CD14-positive monocyte (primary cell): ENCODE data around the gene IL6ST. TPM values are rescaled to one million over a fixed set of nuclear protein-coding genes. Genes with fewer than 3 reads are reported as not detected.
"Not testable (repeated sequence)": the region's sequence is repeated elsewhere in the genome, so short reads cannot be mapped to it uniquely, and the experiment has no call there.

Experiments used
- DNase-seq, 3 donors: peaks; one replicate each; pipeline ENCODE4 v3.0.0-alpha.2; 2011 to 2022
- H2AFZ ChIP-seq: 2 replicates; pipeline ENCODE4 v1.6.0; 2012; ENCODE audit warnings: mild to moderate bottlenecking, low read depth, low read length, inconsistent platforms; ENCODE audit not compliant: insufficient read depth, poor library complexity, severe bottlenecking
- H3K27ac ChIP-seq, 2 donors: 1 replicate in 1 of 2; 2 replicates in 1 of 2; pipeline ENCODE4 v1.5.1; 2012 to 2013; ENCODE audit warnings: low read length in 2 of 2, control low read depth in 1 of 2, inconsistent platforms in 1 of 2, low read depth in 1 of 2, mild to moderate bottlenecking in 1 of 2
- H3K27me3 ChIP-seq, 2 donors: one replicate each; pipeline versions ENCODE4 v1.6.0 to v1.6.1; 2011 to 2013; ENCODE audit warnings: low read length in 2 of 2; ENCODE audit not compliant: control insufficient read depth in 2 of 2, insufficient read depth in 2 of 2
- H3K36me3 ChIP-seq, 2 donors: replicated peaks in 1 of 2; 1 replicate in 1 of 2; 2 replicates in 1 of 2; pipeline versions ENCODE4 v1.5.1 to v1.6.1; 2012 to 2013; ENCODE audit warnings: low read length in 2 of 2, control low read depth in 1 of 2, inconsistent platforms in 1 of 2, mild to moderate bottlenecking in 1 of 2; ENCODE audit not compliant: insufficient read depth in 2 of 2, control insufficient read depth in 1 of 2
- H3K4me1 ChIP-seq, 2 donors: 1 replicate in 1 of 2; 2 replicates in 1 of 2; pipeline versions ENCODE4 v1.5.1 to v1.6.1; 2012 to 2013; ENCODE audit warnings: low read length in 2 of 2, control low read depth in 1 of 2, inconsistent platforms in 1 of 2, mild to moderate bottlenecking in 1 of 2, moderate library complexity in 1 of 2; ENCODE audit not compliant: insufficient read depth in 2 of 2, control insufficient read depth in 1 of 2
- H3K4me2 ChIP-seq: replicated peaks from 2 replicates; pipeline ENCODE3; 2012; ENCODE audit warnings: low read length, moderate library complexity, mild to moderate bottlenecking; ENCODE audit not compliant: poor library complexity, severe bottlenecking; ENCODE audit errors: extremely low read depth
- H3K4me3 ChIP-seq, 3 experiments: fragments of 200-600 bp in 1 of 3; sonication (generic) in 1 of 3; replicated peaks in 1 of 3; 1 replicate in 2 of 3; 2 replicates in 1 of 3; pipeline ENCODE4 v1.5.1; 2011 to 2013; ENCODE audit warnings: low read length in 3 of 3, mild to moderate bottlenecking in 3 of 3, control low read depth in 2 of 3, low read depth in 2 of 3, inconsistent platforms in 1 of 3, moderate library complexity in 1 of 3
- H3K79me2 ChIP-seq: 2 replicates; pipeline ENCODE4 v1.6.0; 2012; ENCODE audit warnings: mild to moderate bottlenecking, control low read depth, inconsistent platforms, low read length, moderate library complexity; ENCODE audit not compliant: insufficient read depth
- H3K9ac ChIP-seq: 2 replicates; pipeline ENCODE4 v1.6.0; 2017; ENCODE audit warnings: low read length, mild to moderate bottlenecking; ENCODE audit not compliant: insufficient read depth, poor library complexity, severe bottlenecking
- H3K9me3 ChIP-seq, 2 donors: replicated peaks in 1 of 2; 1 replicate in 1 of 2; 2 replicates in 1 of 2; pipeline versions ENCODE4 v1.5.1 to v1.6.1; 2012 to 2013; ENCODE audit warnings: low read length in 2 of 2, control low read depth in 1 of 2; ENCODE audit not compliant: control insufficient read depth in 1 of 2, insufficient read depth in 1 of 2
- H4K20me1 ChIP-seq: 2 replicates; pipeline ENCODE4 v1.6.0; 2012; ENCODE audit warnings: mild to moderate bottlenecking, low read length, control low read depth, moderate library complexity; ENCODE audit not compliant: insufficient read depth
- H3K27ac Mint-ChIP-seq, 7 donors: one replicate each; pipeline ENCODE4 v1.8.0; 2020; ENCODE audit warnings: mild to moderate bottlenecking in 7 of 7, mixed read lengths in 7 of 7, moderate library complexity in 6 of 7, inconsistent platforms in 2 of 7
- H3K27me3 Mint-ChIP-seq, 3 donors: one replicate each; pipeline ENCODE4 v1.8.0; 2021 to 2022; ENCODE audit warnings: low read depth in 3 of 3, mild to moderate bottlenecking in 3 of 3, mixed read lengths in 3 of 3, moderate library complexity in 3 of 3, inconsistent platforms in 1 of 3
- H3K36me3 Mint-ChIP-seq, 2 donors: one replicate each; pipeline ENCODE4 v1.8.0; 2020; ENCODE audit warnings: mixed read lengths in 2 of 2, inconsistent platforms in 1 of 2, mild to moderate bottlenecking in 1 of 2
- H3K4me1 Mint-ChIP-seq: one replicate; pipeline ENCODE4 v1.8.0; 2020; ENCODE audit warnings: mild to moderate bottlenecking, mixed read lengths
- H3K4me3 Mint-ChIP-seq, 2 donors: one replicate each; pipeline ENCODE4 v1.8.0; 2020; ENCODE audit warnings: mild to moderate bottlenecking in 2 of 2, mixed read lengths in 2 of 2, moderate library complexity in 1 of 2
- H3K9me3 Mint-ChIP-seq, 7 donors: one replicate each; pipeline ENCODE4 v1.8.0; 2020 to 2022; ENCODE audit warnings: mixed read lengths in 7 of 7, mild to moderate bottlenecking in 6 of 7, moderate library complexity in 6 of 7, inconsistent platforms in 2 of 7
- CTCF ChIP-seq: fragments of 200-600 bp; IDR thresholded peaks from one replicate; pipeline ENCODE4 v1.8.0; 2022; ENCODE audit warnings: antibody characterized with exemption, mild to moderate bottlenecking
- WGBS: methylation state at CpG from one replicate; pipeline ENCODE4 v1.1.5; 2013; ENCODE audit warnings: missing lambda C conversion rate; ENCODE audit not compliant: insufficient coverage; 5-methylcytosine and 5-hydroxymethylcytosine counted together
- intact Hi-C, 2 donors: fragments of 100-400 bp; cut with micrococcal nuclease; formaldehyde crosslinking; loops; one replicate each; pipeline versions ENCODE4 v1.15.0 to v1.15.1; 2023
- polyA plus RNA-seq, 3 donors: library from polyadenylated mRNA; depleted of rRNA in 1 of 3; unstranded in 2 of 3; stranded (reverse) in 1 of 3; fragments of 300-500 nt in 2 of 3; fragments of >200 nt in 1 of 3; fragmentation: Illumina TruSeq in 2 of 3; gene quantifications; 1 replicate in 2 of 3; 2 replicates in 1 of 3; pipeline ENCODE4 v1.2.3, GENCODE V29; 2012 to 2021

Gene IL6ST
- polyA plus RNA-seq, 3 donors = 22.1 to 28.7 (median 25.7) TPM

GRCh38 chr5:56037531-56038010, 42.8 kb upstream of the IL6ST start:
- Histone ChIP-seq H3K9ac (peak overlapping the region; percentile 4), H3K4me2 (peak overlapping the region; percentile 25)
- WGBS = 20% methylated on average over 2 of the region's 4 CpGs

GRCh38 chr5:56035394-56035793, 40.6 kb upstream of the IL6ST start:
- intact Hi-C loops, H3K36me3 Mint-ChIP-seq, H4K20me1 ChIP-seq, H3K4me3 Mint-ChIP-seq, H3K79me2 ChIP-seq, H3K9me3 ChIP-seq, H3K27ac ChIP-seq, H3K27ac Mint-ChIP-seq, DNase-seq, H3K36me3 ChIP-seq, H3K9me3 Mint-ChIP-seq, H3K27me3 Mint-ChIP-seq, H3K9ac ChIP-seq, H2AFZ ChIP-seq, H3K27me3 ChIP-seq, H3K4me2 ChIP-seq, H3K4me3 ChIP-seq: not testable (repeated sequence)
- peaks cover 22% of the 10 kb centered on the region for H3K4me1 Mint-ChIP-seq
- peaks cover 19% of the 10 kb centered on the region in 2 donors for H3K4me1 ChIP-seq
- WGBS = 100% methylated on average over 7 of the region's 21 CpGs

More at GRCh38 chr5:56037531-56038010, 42.8 kb upstream of the IL6ST start:
- H3K27me3 Mint-ChIP-seq = peaks cover 0 to under 1% (median 0%) of the 10 kb centered on the region in 3 donors
- no peaks in the 10 kb centered on the region for H3K27me3 ChIP-seq
- H3K9me3 Mint-ChIP-seq = peaks cover 0 to 4% (median 0%) of the 10 kb centered on the region in 7 donors
- H3K4me3 ChIP-seq = no peak overlapping the region
- DNase-seq = peak in 1 of 3 donors; percentile 16
- H3K4me1 Mint-ChIP-seq = peaks cover 24% of the 10 kb centered on the region
- H4K20me1 ChIP-seq = no peaks in the 10 kb centered on the region
- no peaks in the 10 kb centered on the region for H3K36me3 Mint-ChIP-seq
- no peak overlapping the region for H3K27ac ChIP-seq
- H2AFZ ChIP-seq = peak overlapping the region; percentile 64
- H3K79me2 ChIP-seq = no peaks in the 10 kb centered on the region
- intact Hi-C loops = no loop called here
- no peak overlapping the region for H3K27ac Mint-ChIP-seq
- TF ChIP-seq CTCF = no peak
- H3K4me3 Mint-ChIP-seq = no peak overlapping the region
- H3K4me1 ChIP-seq = peaks cover 22 to 26% of the 10 kb centered on the region in 2 donors
- no peaks in the 10 kb centered on the region for H3K36me3 ChIP-seq
- no peaks in the 10 kb centered on the region for H3K9me3 ChIP-seq

- H3K9me3 Mint-ChIP-seq, H2AFZ ChIP-seq, H3K4me2 ChIP-seq, H3K27ac Mint-ChIP-seq, H3K4me3 ChIP-seq, intact Hi-C loops, DNase-seq, H3K27me3 ChIP-seq, H4K20me1 ChIP-seq, H3K79me2 ChIP-seq, H3K36me3 ChIP-seq, H3K36me3 Mint-ChIP-seq, H3K9ac ChIP-seq, H3K27ac ChIP-seq, H3K27me3 Mint-ChIP-seq, H3K4me3 Mint-ChIP-seq, H3K9me3 ChIP-seq: not testable (repeated sequence)
- peaks cover 12% of the 10 kb centered on the region for H3K4me1 Mint-ChIP-seq
- H3K4me1 ChIP-seq = peaks cover 18 to 24% of the 10 kb centered on the region in 2 donors
- 95% methylated on average over 5 of the region's 7 CpGs for WGBS
Measured at GRCh38 chr5:56029871-56030630, 35.3 kb upstream of the IL6ST start.
